ENCODE data around the gene PCGF2. TPM values are rescaled to one million over a fixed set of nuclear protein-coding genes. Genes with fewer than 3 reads are reported as not detected.

PCGF2 gene
- total RNA-seq, 4 donors from 2014 or later: 1.3 to 4.0 (median 1.6) TPM

GRCh38 chr17:38715216-38715943, 32.8 kb downstream of the PCGF2 start:
- in situ Hi-C loops (cut with MboI; ENCODE audit: low sequenced_read_pairs in 4 of 4): no loop called here
- no peak overlapping the region for H3K27ac ChIP-seq
- H3K36me3 ChIP-seq: peaks cover 0 to 85% of the 10 kb centered on the region in 2 donors
- peaks cover 26 to 29% of the 10 kb centered on the region in 2 donors for H3K4me1 ChIP-seq
- ATAC-seq (no peak), DNase-seq (no peak)
- TF ChIP-seq POLR2A (IDR thresholded peaks at IDR 0.05) (no peak), CTCF (IDR thresholded peaks at IDR 0.05 in 4 of 5, conservative IDR thresholded peaks at IDR 0.05 in 1 of 5) (no peak)
- no peaks in the 10 kb centered on the region for H3K9me3 ChIP-seq
- intact Hi-C loops (cut with DNase I; ENCODE audit: low total_unique reads): no loop called here
- H3K27me3 ChIP-seq: no peaks in the 10 kb centered on the region
- no peak overlapping the region for H3K4me3 ChIP-seq

GRCh38 chr17:38713456-38714075, 34.6 kb downstream of the PCGF2 start:
- TF ChIP-seq POLR2A (IDR thresholded peaks at IDR 0.05): no peak
- TF ChIP-seq CTCF (IDR thresholded peaks at IDR 0.05 in 4 of 5, conservative IDR thresholded peaks at IDR 0.05 in 1 of 5): no peak
- peak overlapping the region in 3 of 4 donors; percentile 81 to 100 (median 86) for H3K27ac ChIP-seq
- in situ Hi-C loops (cut with MboI; ENCODE audit: low sequenced_read_pairs in 4 of 4): no loop called here

GRCh38 chr17:38712593-38712992, 35.5 kb downstream of the PCGF2 start:
- TF ChIP-seq POLR2A (IDR thresholded peaks at IDR 0.05) (no peak), CTCF (IDR thresholded peaks at IDR 0.05 in 4 of 5, conservative IDR thresholded peaks at IDR 0.05 in 1 of 5) (no peak)
- H3K9me3 ChIP-seq: no peaks in the 10 kb centered on the region
- H3K4me1 ChIP-seq: peaks cover 45 to 49% of the 10 kb centered on the region in 2 donors
- ATAC-seq: no peak
- peak overlapping the region; percentile 66 to 100 (median 84) for H3K27ac ChIP-seq
- intact Hi-C loops (cut with DNase I; ENCODE audit: low total_unique reads) (no loop called here), in situ Hi-C loops (cut with MboI; ENCODE audit: low sequenced_read_pairs in 4 of 4) (no loop called here)
- H3K4me3 ChIP-seq: no peak overlapping the region
- H3K36me3 ChIP-seq: peaks cover 0 to 70% of the 10 kb centered on the region in 2 donors
- no peak for DNase-seq
- no peaks in the 10 kb centered on the region for H3K27me3 ChIP-seq

More at GRCh38 chr17:38713456-38714075, 34.6 kb downstream of the PCGF2 start:
- Histone ChIP-seq H3K4me3 (no peak overlapping the region), H3K4me1 (peaks cover 45 to 48% of the 10 kb centered on the region in 2 donors), H3K36me3 (peaks cover 0 to 73% of the 10 kb centered on the region in 2 donors), H3K9me3 (no peaks in the 10 kb centered on the region), H3K27me3 (no peaks in the 10 kb centered on the region)
- intact Hi-C loops (cut with DNase I; ENCODE audit: low total_unique reads): no loop called here
- no peak for DNase-seq
- ATAC-seq: no peak

- peaks cover 49 to 55% of the 10 kb centered on the region in 2 donors for H3K4me1 ChIP-seq
- no peak overlapping the region for H3K4me3 ChIP-seq
- H3K27ac ChIP-seq: peak overlapping the region; percentile 66 to 100 (median 84)
- ATAC-seq (peak; percentile 67 to 68), DNase-seq (peak; percentile 74 to 84)
- TF ChIP-seq POLR2A (IDR thresholded peaks at IDR 0.05) (peak in 1 of 2 donors; percentile 21), CTCF (IDR thresholded peaks at IDR 0.05 in 4 of 5, conservative IDR thresholded peaks at IDR 0.05 in 1 of 5) (no peak)
- intact Hi-C loops (cut with DNase I; ENCODE audit: low total_unique reads): no loop called here
- in situ Hi-C loops (cut with MboI; ENCODE audit: low sequenced_read_pairs in 4 of 4): no loop called here
- no peaks in the 10 kb centered on the region for H3K9me3 ChIP-seq
- H3K36me3 ChIP-seq: peaks cover 0 to 65% of the 10 kb centered on the region in 2 donors
- H3K27me3 ChIP-seq: no peaks in the 10 kb centered on the region
Measured at GRCh38 chr17:38711792-38712571, 36.2 kb downstream of the PCGF2 start.

Measured in gastrocnemius medialis (tissue), 4 donors.